ENCODE data around the gene UNC13D.

- TF ChIP-seq POLR2AphosphoS5 (IDR thresholded peaks at IDR 0.05; ENCODE audit: insufficient read depth in 1 of 2, low read depth in 1 of 2) (peak; percentile 15 to 65), CTCF (IDR thresholded peaks at IDR 0.05) (no peak)
Measured at GRCh38 chr17:75869282-75870141, 25.3 kb upstream of the UNC13D start.
